Osteoblast (primary cell): ENCODE results near the gene MED16. TPM values are rescaled to one million over a fixed set of nuclear protein-coding genes. Genes with fewer than 3 reads are reported as not detected.

Experiments used
- DNase-seq: peaks from one replicate; pipeline ENCODE4 v3.0.0; 2011; ENCODE audit warnings: low spot score, mixed read lengths; ENCODE audit not compliant: insufficient read length; ENCODE audit errors: missing footprints
- H2AFZ ChIP-seq: 2 replicates; pipeline ENCODE4 v1.6.0; 2011; ENCODE audit warnings: mild to moderate bottlenecking, low read length
- H3K27ac ChIP-seq: 2 replicates; pipeline ENCODE4 v1.5.1; 2011; ENCODE audit warnings: mild to moderate bottlenecking, low read depth, low read length, moderate library complexity
- H3K27me3 ChIP-seq: 2 replicates; pipeline ENCODE4 v1.6.0; 2012; ENCODE audit warnings: mild to moderate bottlenecking, control low read depth, inconsistent platforms, low read length, moderate library complexity; ENCODE audit not compliant: insufficient read depth
- H3K36me3 ChIP-seq: 2 replicates; pipeline ENCODE4 v1.5.1; 2011; ENCODE audit warnings: mild to moderate bottlenecking, low read length, control low read depth, moderate library complexity; ENCODE audit not compliant: insufficient read depth
- H3K4me1 ChIP-seq: 2 replicates; pipeline ENCODE4 v1.5.1; 2011; ENCODE audit warnings: mild to moderate bottlenecking, low read length, control low read depth, moderate library complexity; ENCODE audit not compliant: insufficient read depth
- H3K4me2 ChIP-seq: 2 replicates; pipeline ENCODE4 v1.6.0; 2011; ENCODE audit warnings: mild to moderate bottlenecking, low read length; ENCODE audit not compliant: insufficient read depth
- H3K4me3 ChIP-seq: fragments of 200-600 bp; sonication (generic); 3 replicates; pipeline ENCODE4 v1.5.1; 2012; ENCODE audit warnings: mild to moderate bottlenecking, low read length, inconsistent platforms; ENCODE audit not compliant: insufficient read depth
- H3K79me2 ChIP-seq: 2 replicates; pipeline ENCODE4 v1.6.0; 2012; ENCODE audit warnings: mild to moderate bottlenecking, low read length, control low read depth, inconsistent platforms; ENCODE audit not compliant: insufficient read depth
- H3K9me3 ChIP-seq: 2 replicates; pipeline ENCODE4 v1.5.1; 2011; ENCODE audit warnings: low read depth, low read length, control low read depth
- H4K20me1 ChIP-seq: 2 replicates; pipeline ENCODE4 v1.6.0; 2012; ENCODE audit warnings: mild to moderate bottlenecking, low read length, control low read depth; ENCODE audit not compliant: insufficient read depth
- CTCF ChIP-seq: IDR thresholded peaks from 2 replicates; pipeline ENCODE4 v1.5.1; 2011; ENCODE audit warnings: mild to moderate bottlenecking, low read depth, low read length, moderate library complexity; ENCODE audit errors: extremely low read depth
- total RNA-seq: library from RNA; depleted of rRNA; stranded (reverse); fragments of >200 nt; gene quantifications from 2 replicates; pipeline ENCODE4 v1.2.3, GENCODE V29; 2012

MED16 gene
- total RNA-seq, 1 donor, result 20.6 TPM

DNA sequence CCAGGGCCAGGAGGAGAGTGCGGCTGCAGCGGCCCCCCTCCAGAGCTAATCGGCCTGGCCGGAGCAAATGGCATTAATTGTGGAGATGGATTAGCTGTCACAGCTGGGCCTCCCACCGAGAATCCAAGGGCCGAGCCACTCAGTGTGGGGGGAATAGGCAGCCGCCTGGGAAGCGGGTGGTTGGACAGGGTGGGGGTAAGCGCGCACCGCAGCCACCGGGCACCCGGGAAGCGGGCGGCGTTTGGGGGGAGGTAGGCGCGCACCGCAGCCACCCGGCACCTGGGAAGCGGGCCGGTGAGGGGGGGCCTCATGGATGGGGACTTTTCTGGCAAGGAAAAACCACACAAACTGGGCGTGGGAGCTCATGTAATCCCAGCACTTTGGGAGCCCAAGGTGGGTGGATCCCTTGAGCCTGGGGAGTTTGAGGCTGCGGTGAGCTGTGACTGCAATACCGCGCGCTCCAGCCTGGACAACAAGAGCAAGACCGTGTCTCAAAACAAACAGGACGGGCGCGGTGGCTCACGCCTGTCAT lies 10.3 kb upstream of the MED16 start:
- Histone ChIP-seq H2AFZ (no peak overlapping the region), H3K4me2 (no peak overlapping the region), H3K27ac (no peak overlapping the region), H3K36me3 (peaks cover 14% of the 10 kb centered on the region), H3K4me1 (no peaks in the 10 kb centered on the region), H4K20me1 (peaks cover 35% of the 10 kb centered on the region), H3K79me2 (peaks cover 41% of the 10 kb centered on the region), H3K9me3 (no peaks in the 10 kb centered on the region), H3K27me3 (no peaks in the 10 kb centered on the region), H3K4me3 (no peak overlapping the region)
- no peak for TF ChIP-seq CTCF
- no peak for DNase-seq

GRCh38 chr19:902446-903226 lies 9.6 kb upstream of the MED16 start:
- no peak overlapping the region for H2AFZ ChIP-seq
- H3K79me2 ChIP-seq, result peaks cover 39% of the 10 kb centered on the region
- no peak for TF ChIP-seq CTCF
- no peaks in the 10 kb centered on the region for H3K9me3 ChIP-seq
- H3K27ac ChIP-seq, result no peak overlapping the region
- H3K36me3 ChIP-seq, result peaks cover 14% of the 10 kb centered on the region
- no peak overlapping the region for H3K4me2 ChIP-seq
- no peak overlapping the region for H3K4me3 ChIP-seq
- no peak for DNase-seq
- H3K4me1 ChIP-seq, result no peaks in the 10 kb centered on the region
- no peaks in the 10 kb centered on the region for H3K27me3 ChIP-seq
- peaks cover 34% of the 10 kb centered on the region for H4K20me1 ChIP-seq

DNA sequence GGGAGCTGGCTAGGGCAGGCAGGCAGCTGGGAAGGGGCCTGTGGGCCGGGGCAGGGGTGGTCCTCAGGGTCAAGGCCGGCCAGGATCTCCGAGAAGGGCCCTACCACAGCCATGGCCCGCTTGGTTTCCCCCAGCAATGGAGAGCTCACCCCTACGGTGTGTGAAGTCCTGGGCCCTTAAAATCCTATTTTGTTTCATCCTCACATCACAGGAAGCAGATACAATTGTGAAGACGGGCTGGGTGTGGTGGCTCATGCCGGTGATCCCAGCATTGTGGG lies 9.0 kb upstream of the MED16 start:
- H3K27me3 ChIP-seq, result no peaks in the 10 kb centered on the region

More for the DNA sequence above, 9.0 kb upstream of the MED16 start:
- H3K4me1 ChIP-seq, result no peaks in the 10 kb centered on the region
- peaks cover 28% of the 10 kb centered on the region for H4K20me1 ChIP-seq
- H3K36me3 ChIP-seq, result peaks cover 14% of the 10 kb centered on the region
- no peak overlapping the region for H3K4me2 ChIP-seq
- no peak for TF ChIP-seq CTCF
- no peak for DNase-seq
- H3K27ac ChIP-seq, result no peak overlapping the region
- no peak overlapping the region for H2AFZ ChIP-seq
- H3K4me3 ChIP-seq, result no peak overlapping the region
- no peaks in the 10 kb centered on the region for H3K9me3 ChIP-seq
- H3K79me2 ChIP-seq, result peaks cover 33% of the 10 kb centered on the region
